ENCODE measurements around the gene FBXO17. TPM values are rescaled to one million over a fixed set of nuclear protein-coding genes. Genes with fewer than 3 reads are reported as not detected.

Gene FBXO17
- total RNA-seq, 2 donors from 2014 or later = 18.8 to 25.2 TPM

GRCh38 chr19:38928391-38929001 is 47.0 kb downstream of the FBXO17 start:
- intact Hi-C loops (cut with DNase I) = loop anchor here (10.0 kb wide), 1 partner anchor 524 kb away; the partner anchor contains the start of gene FAM98C
- Histone ChIP-seq H3K9me3 (no peaks in the 10 kb centered on the region), H3K4me3 (no peak overlapping the region), H3K36me3 (replicated peaks in 1 of 2; ENCODE audit: insufficient read depth in 1 of 2, low read depth in 2 of 2) (peaks cover 0 to 10% of the 10 kb centered on the region in 2 donors), H3K27ac (no peak overlapping the region), H3K27me3 (no peaks in the 10 kb centered on the region), H3K4me1 (peaks cover 26% of the 10 kb centered on the region)
- no peak for ATAC-seq
- no peak for DNase-seq
- no peak for TF ChIP-seq CTCF (IDR thresholded peaks at IDR 0.05)
- no peak for TF ChIP-seq POLR2A (IDR thresholded peaks at IDR 0.05)
- 68 to 84% methylated on average over 4 of the region's 4 CpGs for WGBS, 2 donors

GRCh38 chr19:38924388-38924787 is 51.2 kb downstream of the FBXO17 start:
- H3K9me3 ChIP-seq = no peaks in the 10 kb centered on the region
- ATAC-seq (no peak), DNase-seq (no peak)
- WGBS, 2 donors = 85 to 97% methylated on average over 7 of the region's 7 CpGs
- no peak overlapping the region for H3K27ac ChIP-seq
- no peaks in the 10 kb centered on the region for H3K27me3 ChIP-seq
- TF ChIP-seq POLR2A (IDR thresholded peaks at IDR 0.05) (no peak), CTCF (IDR thresholded peaks at IDR 0.05) (no peak)
- no peak overlapping the region for H3K4me3 ChIP-seq
- H3K4me1 ChIP-seq = peaks cover 2% of the 10 kb centered on the region
- H3K36me3 ChIP-seq (replicated peaks in 1 of 2; ENCODE audit: insufficient read depth in 1 of 2, low read depth in 2 of 2) = peaks cover 0 to 18% of the 10 kb centered on the region in 2 donors
- intact Hi-C loops (cut with DNase I) = loop anchor here (10.0 kb wide), 1 partner anchor 520 kb away; the partner anchor contains the start of gene FAM98C

GRCh38 chr19:38922482-38922881 is 53.1 kb downstream of the FBXO17 start:
- ATAC-seq (no peak), DNase-seq (no peak)
- Histone ChIP-seq H3K27me3 (no peaks in the 10 kb centered on the region), H3K4me3 (no peak overlapping the region), H3K4me1 (no peaks in the 10 kb centered on the region), H3K36me3 (replicated peaks in 1 of 2; ENCODE audit: insufficient read depth in 1 of 2, low read depth in 2 of 2) (peaks cover 0 to 18% of the 10 kb centered on the region in 2 donors), H3K27ac (no peak overlapping the region), H3K9me3 (no peaks in the 10 kb centered on the region)
- 90% methylated on average over 4 to 5 of the region's 5 CpGs for WGBS, 2 donors
- intact Hi-C loops (cut with DNase I) = loop anchor here (10.0 kb wide), 1 partner anchor 518 kb away; the partner anchor contains the start of gene FAM98C
- TF ChIP-seq CTCF (IDR thresholded peaks at IDR 0.05) = no peak
- TF ChIP-seq POLR2A (IDR thresholded peaks at IDR 0.05) = no peak

GRCh38 chr19:38921420-38922274 is 53.9 kb downstream of the FBXO17 start:
- 85 to 89% methylated on average over 11 to 19 of the region's 20 CpGs for WGBS, 2 donors
- Histone ChIP-seq H3K4me1 (no peaks in the 10 kb centered on the region), H3K9me3 (no peaks in the 10 kb centered on the region), H3K27ac (no peak overlapping the region), H3K36me3 (replicated peaks in 1 of 2; ENCODE audit: insufficient read depth in 1 of 2, low read depth in 2 of 2) (peaks cover 0 to 18% of the 10 kb centered on the region in 2 donors), H3K27me3 (no peaks in the 10 kb centered on the region), H3K4me3 (no peak overlapping the region)
- ATAC-seq = no peak
- intact Hi-C loops (cut with DNase I) = loop anchor here (10.0 kb wide), 1 partner anchor 517 kb away; the partner anchor contains the start of gene FAM98C
- DNase-seq = no peak
- TF ChIP-seq CTCF (IDR thresholded peaks at IDR 0.05) (no peak), POLR2A (IDR thresholded peaks at IDR 0.05) (no peak)
